WTC11 (cell line): Measurements from ENCODE around the gene AK2. TPM values are rescaled to one million over a fixed set of nuclear protein-coding genes. Genes with fewer than 3 reads are reported as not detected.
"Not testable (repeated sequence)": the region's sequence is repeated elsewhere in the genome, so short reads cannot be mapped to it uniquely, and the experiment has no call there.

ENCODE experiments used
- ATAC-seq: fragments of 200-7000 bp; cut with Tn5 transposase; 2 replicates; pipeline ENCODE4 v1.10.0; 2021; ENCODE audit warnings: mild to moderate bottlenecking, moderate library complexity
- CTCF ChIA-PET: fragments of 300-600 bp; sonication (Branson Sonifier 250); formaldehyde crosslinking; loops from one replicate; lab custom pipeline; 2021; ENCODE audit warnings: antibody characterized with exemption; lab: Charles Lee
- POLR2A ChIA-PET: fragments of 350-600 bp; sonication (Branson Sonifier 250); formaldehyde crosslinking; loops from one replicate; lab custom pipeline; 2021; ENCODE audit warnings: antibody characterized with exemption; lab: Charles Lee
- DNase-seq: peaks from one replicate; pipeline ENCODE4 v3.0.0; 2021; ENCODE audit warnings: low spot score
- H3K27ac Mint-ChIP-seq: 2 replicates; pipeline ENCODE4 v1.8.0; 2021; ENCODE audit warnings: mixed read lengths
- H3K27me3 Mint-ChIP-seq: 2 replicates; pipeline ENCODE4 v1.8.0; 2021; ENCODE audit warnings: low read depth, mild to moderate bottlenecking, moderate library complexity, mixed read lengths
- H3K36me3 Mint-ChIP-seq: 2 replicates; pipeline ENCODE4 v1.8.0; 2021; ENCODE audit warnings: mixed read lengths
- H3K4me1 Mint-ChIP-seq: 2 replicates; pipeline ENCODE4 v1.8.0; 2022; ENCODE audit warnings: mixed read lengths
- H3K4me3 Mint-ChIP-seq: 2 replicates; pipeline ENCODE4 v1.8.0; 2021; ENCODE audit warnings: mild to moderate bottlenecking, moderate library complexity, mixed read lengths
- H3K9me3 Mint-ChIP-seq: 2 replicates; pipeline ENCODE4 v1.8.0; 2021; ENCODE audit warnings: mixed read lengths
- AFF4 ChIP-seq: sonication (generic); formaldehyde crosslinking; IDR thresholded peaks from 2 replicates; pipeline ENCODE4 v1.8.1; 2023; ENCODE audit warnings: mild to moderate bottlenecking, missing genetic modification reagents, borderline replicate concordance
- CREB1 ChIP-seq: sonication (generic); formaldehyde crosslinking; IDR thresholded peaks from 2 replicates; pipeline ENCODE4 v1.8.0; 2023; ENCODE audit warnings: mild to moderate bottlenecking, missing genetic modification reagents
- E2F4 ChIP-seq: sonication (generic); formaldehyde crosslinking; IDR thresholded peaks from 2 replicates; pipeline ENCODE4 v1.8.1; 2022; ENCODE audit warnings: low read depth, mild to moderate bottlenecking, moderate library complexity, missing genetic modification reagents, borderline replicate concordance
- ERG ChIP-seq: fragments of 250-450 bp; sonication (Bioruptor Pico); IDR thresholded peaks from 2 replicates; pipeline ENCODE4 v1.8.0; 2021; ENCODE audit warnings: mild to moderate bottlenecking
- GABPB1 ChIP-seq: sonication (generic); formaldehyde crosslinking; IDR thresholded peaks from 2 replicates; pipeline ENCODE4 v1.8.1; 2023; ENCODE audit warnings: mild to moderate bottlenecking, missing genetic modification reagents
- IRF1 ChIP-seq: sonication (generic); formaldehyde crosslinking; IDR thresholded peaks from 2 replicates; pipeline ENCODE4 v1.8.0; 2023; ENCODE audit warnings: missing genetic modification reagents
- JAZF1 ChIP-seq: fragments of 250-450 bp; sonication (Bioruptor Pico); IDR thresholded peaks from 2 replicates; pipeline ENCODE4 v1.9.0; 2021; ENCODE audit warnings: moderate library complexity, mild to moderate bottlenecking, inconsistent platforms
- JUN ChIP-seq: sonication (generic); formaldehyde crosslinking; IDR thresholded peaks from 2 replicates; pipeline ENCODE4 v1.8.0; 2023; ENCODE audit warnings: mild to moderate bottlenecking, missing genetic modification reagents
- KAT7 ChIP-seq: sonication (generic); formaldehyde crosslinking; IDR thresholded peaks from 2 replicates; pipeline ENCODE4 v1.8.1; 2023; ENCODE audit warnings: missing genetic modification reagents, mild to moderate bottlenecking, borderline replicate concordance
- MLX ChIP-seq: sonication (generic); formaldehyde crosslinking; IDR thresholded peaks from 2 replicates; pipeline ENCODE4 v1.8.1; 2023; ENCODE audit warnings: mild to moderate bottlenecking, missing genetic modification reagents, moderate library complexity
- NFE2L1 ChIP-seq: sonication (generic); formaldehyde crosslinking; IDR thresholded peaks from 2 replicates; pipeline ENCODE4 v1.8.1; 2023; ENCODE audit warnings: missing genetic modification reagents
- NR2C2 ChIP-seq: sonication (generic); formaldehyde crosslinking; IDR thresholded peaks from 2 replicates; pipeline ENCODE4 v1.8.0; 2022; ENCODE audit warnings: mild to moderate bottlenecking, missing genetic modification reagents
- SP1 ChIP-seq: sonication (generic); formaldehyde crosslinking; conservative IDR thresholded peaks from 2 replicates; pipeline ENCODE4 v1.8.1; 2022; ENCODE audit warnings: missing genetic modification reagents
- ZNF138 ChIP-seq: sonication (generic); formaldehyde crosslinking; conservative IDR thresholded peaks from 2 replicates; pipeline ENCODE4 v1.8.1; 2022; ENCODE audit warnings: mild to moderate bottlenecking, moderate library complexity, missing genetic modification reagents
- ZNF512 ChIP-seq: sonication (generic); formaldehyde crosslinking; IDR thresholded peaks from 2 replicates; pipeline ENCODE4 v1.8.1; 2022; ENCODE audit warnings: missing genetic modification reagents, borderline replicate concordance
- ZNF671 ChIP-seq: fragments of 250-450 bp; sonication (Bioruptor Pico); IDR thresholded peaks from 2 replicates; pipeline ENCODE4 v1.8.0; 2021; ENCODE audit warnings: mild to moderate bottlenecking
- ZSCAN18 ChIP-seq: fragments of 250-450 bp; sonication (Bioruptor Pico); IDR thresholded peaks from 2 replicates; pipeline ENCODE4 v2.1.2; 2022; ENCODE audit warnings: mild to moderate bottlenecking, moderate library complexity
- total RNA-seq: library from RNA; stranded (reverse); gene quantifications from 3 replicates; pipeline ENCODE4 v1.2.3, GENCODE V29; 2021

Gene AK2
- total RNA-seq, 1 experiment from 2014 or later = 124 TPM

GRCh38 chr1:33047839-33048305, 11.2 kb upstream of the AK2 start:
- Mint-ChIP-seq H3K4me3 (no peak overlapping the region), H3K27ac (no peak overlapping the region), H3K36me3 (peaks cover 8% of the 10 kb centered on the region), H3K27me3 (peaks cover 7% of the 10 kb centered on the region), H3K4me1 (peaks cover 12% of the 10 kb centered on the region), H3K9me3 (peaks cover 18% of the 10 kb centered on the region)
- no peak for TF ChIP-seq CREB1 (CRISPR knock-in tag)
- no peak for TF ChIP-seq ZNF671
- TF ChIP-seq JUN (CRISPR knock-in tag) = no peak
- ChIA-PET CTCF (no interaction called here), POLR2A (no interaction called here)
- no peak for DNase-seq
- no peak for ATAC-seq

- no peak overlapping the region for H3K4me3 Mint-ChIP-seq
- DNase-seq = no peak
- H3K27me3 Mint-ChIP-seq = peaks cover 7% of the 10 kb centered on the region
- H3K27ac Mint-ChIP-seq = no peak overlapping the region
- CTCF ChIA-PET = no interaction called here
- peaks cover 12% of the 10 kb centered on the region for H3K4me1 Mint-ChIP-seq
- POLR2A ChIA-PET = no interaction called here
- H3K9me3 Mint-ChIP-seq = peaks cover 18% of the 10 kb centered on the region
- ATAC-seq = no peak
- TF ChIP-seq NFE2L1 (no peak), ZNF671 (no peak), SP1 (CRISPR knock-in tag) (no peak)
- H3K36me3 Mint-ChIP-seq = peaks cover 8% of the 10 kb centered on the region
These were observed 10.6 kb upstream of the AK2 start for GRCh38 chr1:33047290-33047689.

GRCh38 chr1:33046234-33046633, 9.6 kb upstream of the AK2 start:
- H3K4me3 Mint-ChIP-seq, ATAC-seq, DNase-seq, POLR2A ChIA-PET, H3K27me3 Mint-ChIP-seq, H3K36me3 Mint-ChIP-seq, H3K27ac Mint-ChIP-seq: not testable (repeated sequence)
- peaks cover 18% of the 10 kb centered on the region for H3K9me3 Mint-ChIP-seq
- peaks cover 12% of the 10 kb centered on the region for H3K4me1 Mint-ChIP-seq
- CTCF ChIA-PET = interaction anchor here (1.0 to 1.2 kb wide), 2 partner anchors 9 to 40 kb away, joined by 3 to 6 read pairs; no protein-coding TSS in a partner anchor

- peaks cover 8% of the 10 kb centered on the region for H3K36me3 Mint-ChIP-seq
- no peak overlapping the region for H3K4me3 Mint-ChIP-seq
- DNase-seq (no peak), ATAC-seq (no peak)
- ChIA-PET CTCF (interaction anchor here (1.0 to 1.2 kb wide), 2 partner anchors 9 to 41 kb away, joined by 3 to 6 read pairs; no protein-coding TSS in a partner anchor), POLR2A (no interaction called here)
- peaks cover 17% of the 10 kb centered on the region for H3K9me3 Mint-ChIP-seq
- peaks cover 7% of the 10 kb centered on the region for H3K27me3 Mint-ChIP-seq
- peaks cover 12% of the 10 kb centered on the region for H3K4me1 Mint-ChIP-seq
- H3K27ac Mint-ChIP-seq = no peak overlapping the region
- TF ChIP-seq MLX (CRISPR knock-in tag) (no peak), GABPB1 (CRISPR knock-in tag) (no peak), KAT7 (no peak), AFF4 (CRISPR knock-in tag) (no peak), NR2C2 (CRISPR knock-in tag) (no peak), ZSCAN18 (CRISPR knock-in tag) (no peak), ZNF138 (CRISPR knock-in tag) (no peak), ZNF512 (CRISPR knock-in tag) (no peak), JAZF1 (CRISPR knock-in tag) (no peak), IRF1 (no peak), ERG (CRISPR knock-in tag) (no peak), E2F4 (CRISPR knock-in tag) (no peak)
These were observed 9.1 kb upstream of the AK2 start for GRCh38 chr1:33045814-33046213.
